HepG2 (cell line): Measurements from ENCODE around the gene CDK11A. TPM values are rescaled to one million over a fixed set of nuclear protein-coding genes. Genes with fewer than 3 reads are reported as not detected.

Source experiments
- ATAC-seq: fragments of 200-7000 bp; cut with Tn5 transposase; 3 replicates; pipeline ENCODE4 v1.9.1; 2020; ENCODE audit warnings: mild to moderate bottlenecking, moderate library complexity
- BruUV-seq: library from RNA; stranded (reverse); fragments of 400-500 nt; replicated peaks from 2 replicates; lab custom pipeline; 2021; lab: Mats Ljungman, UMichigan
- CTCF ChIA-PET: fragments of 300-600 bp; formaldehyde crosslinking; extraction: SDS; loops from one replicate; lab custom pipeline; 2021; ENCODE audit warnings: low total read pairs, inconsistent platforms, low intra/inter-chr PET ratio; lab: Yijun Ruan, JAX
- POLR2A ChIA-PET: fragments of 350-600 bp; sonication (Branson Sonifier 250); formaldehyde crosslinking; loops from one replicate; lab custom pipeline; 2020; ENCODE audit warnings: antibody characterized with exemption, inconsistent platforms; lab: Yijun Ruan, JAX
- DNase-seq: peaks from one replicate; pipeline ENCODE4 v3.0.0-alpha.2; 2015; ENCODE audit warnings: low spot score
- FAIRE-seq: peaks from 3 replicates; lab custom pipeline; 2011; peaks lifted over from hg19 to GRCh38; lab: Jason Lieb, UNC
- H2AFZ ChIP-seq: one replicate; pipeline ENCODE4 v1.6.1; 2011; ENCODE audit warnings: low read length, inconsistent platforms
- H3K27ac ChIP-seq: fragments of 300-600 bp; 3 replicates; pipeline ENCODE4 v1.8.0; 2011; ENCODE audit warnings: mixed run types, mild to moderate bottlenecking, mixed read lengths, low read length, inconsistent platforms; ENCODE audit not compliant: insufficient read depth; ENCODE audit errors: extremely low read length
- H3K27me3 ChIP-seq, 2 experiments: fragments of 200-600 bp in 1 of 2; 2 replicates in 1 of 2; 3 replicates in 1 of 2; pipeline versions ENCODE4 v1.6.0 to v1.8.0; 2011; ENCODE audit warnings: low read length in 2 of 2, mild to moderate bottlenecking in 2 of 2, moderate library complexity in 2 of 2, inconsistent platforms in 1 of 2; ENCODE audit not compliant: insufficient read depth in 2 of 2, control insufficient read depth in 1 of 2
- H3K36me3 ChIP-seq, 2 experiments: fragments of 200-600 bp in 1 of 2; replicated peaks in 1 of 2; 2 replicates in 1 of 2; 3 replicates in 1 of 2; pipeline versions ENCODE4 v1.5.1 to v1.8.0; 2011; ENCODE audit warnings: low read length in 2 of 2, inconsistent platforms in 1 of 2; ENCODE audit not compliant: insufficient read depth in 2 of 2, control insufficient read depth in 1 of 2
- H3K4me1 ChIP-seq: 2 replicates; pipeline ENCODE4 v1.5.1; 2012; ENCODE audit warnings: low read length, inconsistent platforms; ENCODE audit not compliant: insufficient read depth
- H3K4me2 ChIP-seq: 2 replicates; pipeline ENCODE4 v1.6.0; 2011; ENCODE audit warnings: low read depth, low read length, inconsistent platforms
- H3K4me3 ChIP-seq, 3 experiments: fragments of 200-600 bp in 1 of 3; sonication (generic), shearing (Covaris generic) in 1 of 3; replicated peaks in 1 of 3; 2 replicates each; pipeline ENCODE4 v1.5.1; 2011 to 2016; ENCODE audit warnings: low read length in 3 of 3, inconsistent platforms in 2 of 3, low read depth in 2 of 3, mild to moderate bottlenecking in 2 of 3, control low read depth in 1 of 3, mixed read lengths in 1 of 3; ENCODE audit not compliant: insufficient read depth in 1 of 3
- H3K79me2 ChIP-seq: one replicate; pipeline ENCODE4 v1.6.1; 2011; ENCODE audit warnings: low read length, inconsistent platforms; ENCODE audit not compliant: insufficient read depth
- H3K9ac ChIP-seq: 2 replicates; pipeline ENCODE4 v1.6.0; 2011; ENCODE audit warnings: mild to moderate bottlenecking, low read depth, low read length, inconsistent platforms; ENCODE audit not compliant: insufficient read depth
- H3K9me3 ChIP-seq: 2 replicates; pipeline ENCODE4 v1.5.1; 2012; ENCODE audit warnings: mild to moderate bottlenecking, low read length
- H4K20me1 ChIP-seq: 2 replicates; pipeline ENCODE4 v1.6.0; 2011; ENCODE audit warnings: inconsistent platforms, mild to moderate bottlenecking, low read length, moderate library complexity; ENCODE audit not compliant: insufficient read depth
- AGO2 ChIP-seq: fragments of 200-400 bp; formaldehyde crosslinking; optimal IDR thresholded peaks from 2 replicates; pipeline ENCODE3; 2017; ENCODE audit warnings: mild to moderate bottlenecking, low read depth, low read length, moderate library complexity
- CENPT ChIP-seq: sonication (generic); formaldehyde crosslinking; IDR thresholded peaks from 2 replicates; pipeline ENCODE4 v1.8.0; 2022; ENCODE audit warnings: low read depth, mild to moderate bottlenecking, moderate library complexity, missing genetic modification reagents
- FOXJ3 ChIP-seq: sonication (generic); formaldehyde crosslinking; IDR thresholded peaks from 2 replicates; pipeline ENCODE4 v1.4.0; 2020; ENCODE audit warnings: missing genetic modification reagents, mild to moderate bottlenecking, borderline replicate concordance
- HMGA1 ChIP-seq: sonication (generic); formaldehyde crosslinking; conservative IDR thresholded peaks from 2 replicates; pipeline ENCODE4 v1.4.0; 2020; ENCODE audit warnings: missing genetic modification reagents
- IKZF1 ChIP-seq: fragments of 450-650 bp; IDR thresholded peaks from 2 replicates; pipeline ENCODE4 v1.7.1; 2016
- MATR3 ChIP-seq: sonication (generic); formaldehyde crosslinking; IDR thresholded peaks from 2 replicates; pipeline ENCODE4 v1.4.0; 2020; ENCODE audit warnings: missing genetic modification reagents
- MIXL1 ChIP-seq: IDR thresholded peaks from 2 replicates; pipeline ENCODE4 v1.6.1; 2016
- NFYB ChIP-seq: sonication (generic); formaldehyde crosslinking; IDR thresholded peaks from 2 replicates; pipeline ENCODE4 v1.4.0; 2020; ENCODE audit warnings: missing genetic modification reagents
- RELA ChIP-seq: sonication (generic); formaldehyde crosslinking; IDR thresholded peaks from 2 replicates; pipeline ENCODE4 v1.4.0; 2020; ENCODE audit warnings: missing genetic modification reagents
- STAG1 ChIP-seq: sonication (generic); formaldehyde crosslinking; IDR thresholded peaks from 2 replicates; pipeline ENCODE4 v1.4.0; 2020; ENCODE audit warnings: missing genetic modification reagents
- TBX2 ChIP-seq: sonication (generic); formaldehyde crosslinking; IDR thresholded peaks from 2 replicates; pipeline ENCODE4 v1.5.0; 2020; ENCODE audit warnings: missing genetic modification reagents, mild to moderate bottlenecking, borderline replicate concordance
- ZBTB38 ChIP-seq: sonication (generic); formaldehyde crosslinking; IDR thresholded peaks from 2 replicates; pipeline ENCODE4 v1.5.1; 2020; ENCODE audit warnings: mild to moderate bottlenecking, missing genetic modification reagents
- ZC3H13 ChIP-seq: sonication (generic); formaldehyde crosslinking; IDR thresholded peaks from 2 replicates; pipeline ENCODE4 v1.8.1; 2023; ENCODE audit warnings: mild to moderate bottlenecking, missing genetic modification reagents, moderate library complexity
- ZFAT ChIP-seq: sonication (generic); formaldehyde crosslinking; conservative IDR thresholded peaks from 2 replicates; pipeline ENCODE4 v1.8.1; 2023; ENCODE audit warnings: missing genetic modification reagents, inconsistent platforms
- ZNF17 ChIP-seq: sonication (generic); formaldehyde crosslinking; IDR thresholded peaks from 2 replicates; pipeline ENCODE4 v1.5.0; 2020; ENCODE audit warnings: mild to moderate bottlenecking, missing genetic modification reagents
- ZNF337 ChIP-seq: sonication (generic); formaldehyde crosslinking; IDR thresholded peaks from 2 replicates; pipeline ENCODE4 v1.5.1; 2020; ENCODE audit warnings: missing genetic modification reagents, low read depth, mild to moderate bottlenecking, borderline replicate concordance
- ZNF430 ChIP-seq: sonication (generic); formaldehyde crosslinking; IDR thresholded peaks from 2 replicates; pipeline ENCODE4 v1.9.0; 2021; ENCODE audit warnings: mild to moderate bottlenecking, missing genetic modification reagents
- ZNF577 ChIP-seq: sonication (generic); formaldehyde crosslinking; IDR thresholded peaks from 2 replicates; pipeline ENCODE4 v1.4.0; 2020; ENCODE audit warnings: mild to moderate bottlenecking, low read depth, missing genetic modification reagents, borderline replicate concordance
- ZNF678 ChIP-seq: sonication (generic); formaldehyde crosslinking; IDR thresholded peaks from 2 replicates; pipeline ENCODE4 v1.4.0; 2020; ENCODE audit warnings: mild to moderate bottlenecking, missing genetic modification reagents
- WGBS: methylation state at CpG from one replicate; pipeline ENCODE4 v1.1.6; 2017; ENCODE audit warnings: low lambda C conversion rate; 5-methylcytosine and 5-hydroxymethylcytosine counted together
- in situ Hi-C: cut with HindIII; loops from 2 replicates; pipeline ENCODE4 v1.10.0; 2017; ENCODE audit warnings: low pct_unique_long_range_greater_than_20kb; ENCODE audit not compliant: extremely low pct_ligation_motif_present
- intact Hi-C: fragments of 100-400 bp; cut with micrococcal nuclease; formaldehyde crosslinking; loops from one replicate; pipeline ENCODE4 v1.10.0; 2022; ENCODE audit not compliant: unreplicated experiment
- polyA plus RNA-seq, 8 experiments: library from polyadenylated mRNA; depleted of rRNA in 3 of 8; stranded (reverse) in 7 of 8; unstranded in 1 of 8; fragments of >200 nt; fragmentation: Illumina TruSeq in 4 of 8; extraction: Trizol in 4 of 8; gene quantifications; 2 replicates each; pipeline versions ENCODE4 v1.2.1 to v1.2.3, GENCODE V29; 2011 to 2016; ENCODE audit warnings: low read depth in 4 of 8, missing spikeins in 1 of 8, mixed read lengths in 1 of 8; ENCODE audit not compliant: insufficient read depth in 1 of 8
- total RNA-seq, 5 experiments: library from RNA; depleted of rRNA; stranded (reverse); fragments of >200 nt; fragmentation: Illumina TruSeq; extraction: Trizol; gene quantifications; 2 replicates each; pipeline ENCODE4 v1.2.3, GENCODE V29; 2016; ENCODE audit warnings: low read depth in 1 of 5
- TF ChIP-seq, protein P1 (sequence below): sonication (generic); formaldehyde crosslinking; IDR thresholded peaks from 2 replicates; pipeline ENCODE4 v1.5.0; 2020; ENCODE audit warnings: mild to moderate bottlenecking, missing genetic modification reagents, moderate library complexity
- TF ChIP-seq, protein P2 (sequence below): sonication (generic); formaldehyde crosslinking; IDR thresholded peaks from 2 replicates; pipeline ENCODE4 v1.4.0; 2020; ENCODE audit warnings: missing genetic modification reagents
- TF ChIP-seq, protein P3 (sequence below): IDR thresholded peaks from 2 replicates; pipeline ENCODE4 v1.6.1; 2016

Gene CDK11A
- total and polyA plus RNA-seq, 2 of the 13 experiments (the other 11 are each of a cell fraction or from before 2014, with no cell fraction given): 11.2 to 17.9 TPM

DNA sequence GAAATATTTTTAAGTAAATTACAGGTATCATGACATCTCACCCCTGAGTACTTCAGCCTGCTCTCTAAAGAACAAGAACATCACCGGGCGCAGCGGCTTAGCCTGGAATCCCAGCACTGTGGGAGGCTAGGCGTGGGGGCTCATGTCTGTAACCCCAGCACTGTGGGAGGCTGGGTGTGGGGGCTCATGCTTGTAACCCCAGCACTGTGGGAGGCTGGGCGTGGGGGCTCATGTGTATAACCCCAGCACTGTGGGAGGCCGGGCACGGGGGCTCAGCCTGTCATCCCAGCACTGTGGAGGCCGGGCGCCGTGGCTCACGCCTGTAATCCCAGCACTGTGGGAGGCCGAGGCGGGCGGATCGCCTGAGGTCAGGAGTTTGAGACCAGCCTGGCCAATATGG is 57.6 kb downstream of the CDK11A start (continued):
- TF ChIP-seq FOXJ3 (CRISPR knock-in tag) (no peak), CENPT (no peak)

GRCh38 chr1:1665815-1666251 is 58.3 kb downstream of the CDK11A start:
- ATAC-seq: peak; percentile 67
- no peak overlapping the region for H3K27ac ChIP-seq
- no peaks in the 10 kb centered on the region for H4K20me1 ChIP-seq
- no TSS peak for BruUV-seq
- in situ Hi-C loops (no loop called here), intact Hi-C loops (no loop called here)
- 96% methylated on average over 8 of the region's 25 CpGs for WGBS
- ChIA-PET POLR2A (no interaction called here), CTCF (no interaction called here)
- no peak overlapping the region for H3K9ac ChIP-seq
- no peaks in the 10 kb centered on the region for H3K9me3 ChIP-seq
- H3K4me2 ChIP-seq: no peak overlapping the region
- no peak overlapping the region for H3K4me3 ChIP-seq
- H3K79me2 ChIP-seq: no peaks in the 10 kb centered on the region
- no peak for FAIRE-seq
- H3K4me1 ChIP-seq: no peaks in the 10 kb centered on the region
- no peak overlapping the region for H2AFZ ChIP-seq
- peaks cover 6 to 23% of the 10 kb centered on the region in 2 experiments; a peak in 4 of 5 replicates for H3K36me3 ChIP-seq
- H3K27me3 ChIP-seq: no peaks in the 10 kb centered on the region
- no peak for DNase-seq
- no peak for TF ChIP-seq MATR3
- TF ChIP-seq ZNF337 (CRISPR knock-in tag): no peak
- no peak for TF ChIP-seq HMGA1
- TF ChIP-seq TBX2: no peak
- TF ChIP-seq ZNF17 (CRISPR knock-in tag): no peak
- TF ChIP-seq, protein P1, sequence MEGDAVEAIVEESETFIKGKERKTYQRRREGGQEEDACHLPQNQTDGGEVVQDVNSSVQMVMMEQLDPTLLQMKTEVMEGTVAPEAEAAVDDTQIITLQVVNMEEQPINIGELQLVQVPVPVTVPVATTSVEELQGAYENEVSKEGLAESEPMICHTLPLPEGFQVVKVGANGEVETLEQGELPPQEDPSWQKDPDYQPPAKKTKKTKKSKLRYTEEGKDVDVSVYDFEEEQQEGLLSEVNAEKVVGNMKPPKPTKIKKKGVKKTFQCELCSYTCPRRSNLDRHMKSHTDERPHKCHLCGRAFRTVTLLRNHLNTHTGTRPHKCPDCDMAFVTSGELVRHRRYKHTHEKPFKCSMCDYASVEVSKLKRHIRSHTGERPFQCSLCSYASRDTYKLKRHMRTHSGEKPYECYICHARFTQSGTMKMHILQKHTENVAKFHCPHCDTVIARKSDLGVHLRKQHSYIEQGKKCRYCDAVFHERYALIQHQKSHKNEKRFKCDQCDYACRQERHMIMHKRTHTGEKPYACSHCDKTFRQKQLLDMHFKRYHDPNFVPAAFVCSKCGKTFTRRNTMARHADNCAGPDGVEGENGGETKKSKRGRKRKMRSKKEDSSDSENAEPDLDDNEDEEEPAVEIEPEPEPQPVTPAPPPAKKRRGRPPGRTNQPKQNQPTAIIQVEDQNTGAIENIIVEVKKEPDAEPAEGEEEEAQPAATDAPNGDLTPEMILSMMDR (CRISPR knock-in tag): peak; percentile 76
- TF ChIP-seq ZC3H13 (CRISPR knock-in tag): no peak
- TF ChIP-seq, protein P2, sequence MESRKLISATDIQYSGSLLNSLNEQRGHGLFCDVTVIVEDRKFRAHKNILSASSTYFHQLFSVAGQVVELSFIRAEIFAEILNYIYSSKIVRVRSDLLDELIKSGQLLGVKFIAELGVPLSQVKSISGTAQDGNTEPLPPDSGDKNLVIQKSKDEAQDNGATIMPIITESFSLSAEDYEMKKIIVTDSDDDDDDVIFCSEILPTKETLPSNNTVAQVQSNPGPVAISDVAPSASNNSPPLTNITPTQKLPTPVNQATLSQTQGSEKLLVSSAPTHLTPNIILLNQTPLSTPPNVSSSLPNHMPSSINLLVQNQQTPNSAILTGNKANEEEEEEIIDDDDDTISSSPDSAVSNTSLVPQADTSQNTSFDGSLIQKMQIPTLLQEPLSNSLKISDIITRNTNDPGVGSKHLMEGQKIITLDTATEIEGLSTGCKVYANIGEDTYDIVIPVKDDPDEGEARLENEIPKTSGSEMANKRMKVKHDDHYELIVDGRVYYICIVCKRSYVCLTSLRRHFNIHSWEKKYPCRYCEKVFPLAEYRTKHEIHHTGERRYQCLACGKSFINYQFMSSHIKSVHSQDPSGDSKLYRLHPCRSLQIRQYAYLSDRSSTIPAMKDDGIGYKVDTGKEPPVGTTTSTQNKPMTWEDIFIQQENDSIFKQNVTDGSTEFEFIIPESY (CRISPR knock-in tag): peak; percentile 87
- no peak for TF ChIP-seq IKZF1
- no peak for TF ChIP-seq ZNF577 (CRISPR knock-in tag)
- TF ChIP-seq ZBTB38 (CRISPR knock-in tag): peak; percentile 70; the same call in 1 of the 2 replicates
- no peak for TF ChIP-seq MIXL1 (CRISPR knock-in tag)
- no peak for TF ChIP-seq ZNF430 (CRISPR knock-in tag)
- TF ChIP-seq AGO2: peak; percentile 17
- TF ChIP-seq STAG1 (CRISPR knock-in tag): peak; percentile 35
- no peak for TF ChIP-seq ZNF678 (CRISPR knock-in tag)
- no peak for TF ChIP-seq ZFAT
- TF ChIP-seq RELA: no peak
- no peak for TF ChIP-seq NFYB
- TF ChIP-seq, protein P3, sequence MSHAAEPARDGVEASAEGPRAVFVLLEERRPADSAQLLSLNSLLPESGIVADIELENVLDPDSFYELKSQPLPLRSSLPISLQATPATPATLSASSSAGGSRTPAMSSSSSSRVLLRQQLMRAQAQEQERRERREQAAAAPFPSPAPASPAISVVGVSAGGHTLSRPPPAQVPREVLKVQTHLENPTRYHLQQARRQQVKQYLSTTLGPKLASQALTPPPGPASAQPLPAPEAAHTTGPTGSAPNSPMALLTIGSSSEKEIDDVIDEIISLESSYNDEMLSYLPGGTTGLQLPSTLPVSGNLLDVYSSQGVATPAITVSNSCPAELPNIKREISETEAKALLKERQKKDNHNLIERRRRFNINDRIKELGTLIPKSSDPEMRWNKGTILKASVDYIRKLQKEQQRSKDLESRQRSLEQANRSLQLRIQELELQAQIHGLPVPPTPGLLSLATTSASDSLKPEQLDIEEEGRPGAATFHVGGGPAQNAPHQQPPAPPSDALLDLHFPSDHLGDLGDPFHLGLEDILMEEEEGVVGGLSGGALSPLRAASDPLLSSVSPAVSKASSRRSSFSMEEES (CRISPR knock-in tag): no peak
